Loucy (cell line): Measurements from ENCODE around the gene PPIC.
"Not testable (repeated sequence)": the region's sequence is repeated elsewhere in the genome, so short reads cannot be mapped to it uniquely, and the experiment has no call there.

ENCODE experiments used
- H2AFZ ChIP-seq: fragments of 200-600 bp; sonication (generic); 2 replicates; pipeline ENCODE4 v1.6.0; 2016; ENCODE audit warnings: antibody characterized with exemption, mild to moderate bottlenecking, low read length, moderate library complexity
- H3F3A ChIP-seq: fragments of 200-600 bp; 2 replicates; pipeline ENCODE4 v1.6.0; 2016; ENCODE audit warnings: antibody characterized with exemption, low read depth, mild to moderate bottlenecking
- H3K27me3 ChIP-seq: fragments of 200-600 bp; sonication (generic); 2 replicates; pipeline ENCODE4 v1.6.1; 2014; ENCODE audit warnings: low read length, mild to moderate bottlenecking; ENCODE audit not compliant: insufficient read depth, poor library complexity, severe bottlenecking
- H3K36me3 ChIP-seq: fragments of 200-600 bp; sonication (generic); 2 replicates; pipeline ENCODE4 v1.6.1; 2016; ENCODE audit warnings: low read length; ENCODE audit not compliant: insufficient read depth
- H3K4me1 ChIP-seq: fragments of 200-600 bp; sonication (generic); 2 replicates; pipeline ENCODE4 v1.5.1; 2014; ENCODE audit warnings: low read length, mild to moderate bottlenecking; ENCODE audit not compliant: insufficient read depth, poor library complexity, severe bottlenecking
- H3K4me2 ChIP-seq: fragments of 200-600 bp; sonication (generic); 2 replicates; pipeline ENCODE4 v1.6.0; 2014; ENCODE audit warnings: antibody characterized with exemption, low read length, low read depth, mild to moderate bottlenecking; ENCODE audit not compliant: poor library complexity, severe bottlenecking
- H3K4me3 ChIP-seq: fragments of 200-600 bp; sonication (generic); 2 replicates; pipeline ENCODE4 v1.5.1; 2014; ENCODE audit warnings: low read length, mild to moderate bottlenecking, mixed read lengths; ENCODE audit not compliant: poor library complexity, severe bottlenecking
- H3K79me2 ChIP-seq: fragments of 200-600 bp; sonication (generic); 2 replicates; pipeline ENCODE4 v1.6.1; 2014; ENCODE audit warnings: low read length; ENCODE audit not compliant: insufficient read depth
- H3K9ac ChIP-seq: fragments of 200-600 bp; sonication (generic); 2 replicates; pipeline ENCODE4 v1.6.0; 2014; ENCODE audit warnings: mild to moderate bottlenecking, low read depth, low read length, moderate library complexity; ENCODE audit not compliant: poor library complexity, severe bottlenecking
- H3K9me2 ChIP-seq: fragments of 200-600 bp; sonication (generic); replicated peaks from 2 replicates; pipeline ENCODE4 v1.6.1; 2016; ENCODE audit warnings: low read depth, low read length, mixed read lengths
- H3K9me3 ChIP-seq: fragments of 200-600 bp; sonication (generic); 2 replicates; pipeline ENCODE4 v1.6.1; 2014; ENCODE audit warnings: mild to moderate bottlenecking, antibody characterized with exemption, low read length, low read depth; ENCODE audit not compliant: insufficient read depth
- H4K20me1 ChIP-seq: fragments of 200-600 bp; sonication (generic); 2 replicates; pipeline ENCODE4 v1.6.0; 2014; ENCODE audit warnings: antibody characterized with exemption, low read length, mild to moderate bottlenecking; ENCODE audit not compliant: insufficient read depth, poor library complexity, severe bottlenecking
- EZH2phosphoT487 ChIP-seq: fragments of 200-600 bp; IDR thresholded peaks from 2 replicates; pipeline ENCODE4 v1.6.1; 2018; ENCODE audit warnings: antibody characterized with exemption, mild to moderate bottlenecking, moderate library complexity, borderline replicate concordance
- TF ChIP-seq, protein P1 (sequence below): fragments of 200-600 bp; sonication (generic); conservative IDR thresholded peaks from 2 replicates; pipeline ENCODE4 v1.5.1; 2014; ENCODE audit warnings: mild to moderate bottlenecking, antibody characterized with exemption, low read length

PPIC gene

DNA sequence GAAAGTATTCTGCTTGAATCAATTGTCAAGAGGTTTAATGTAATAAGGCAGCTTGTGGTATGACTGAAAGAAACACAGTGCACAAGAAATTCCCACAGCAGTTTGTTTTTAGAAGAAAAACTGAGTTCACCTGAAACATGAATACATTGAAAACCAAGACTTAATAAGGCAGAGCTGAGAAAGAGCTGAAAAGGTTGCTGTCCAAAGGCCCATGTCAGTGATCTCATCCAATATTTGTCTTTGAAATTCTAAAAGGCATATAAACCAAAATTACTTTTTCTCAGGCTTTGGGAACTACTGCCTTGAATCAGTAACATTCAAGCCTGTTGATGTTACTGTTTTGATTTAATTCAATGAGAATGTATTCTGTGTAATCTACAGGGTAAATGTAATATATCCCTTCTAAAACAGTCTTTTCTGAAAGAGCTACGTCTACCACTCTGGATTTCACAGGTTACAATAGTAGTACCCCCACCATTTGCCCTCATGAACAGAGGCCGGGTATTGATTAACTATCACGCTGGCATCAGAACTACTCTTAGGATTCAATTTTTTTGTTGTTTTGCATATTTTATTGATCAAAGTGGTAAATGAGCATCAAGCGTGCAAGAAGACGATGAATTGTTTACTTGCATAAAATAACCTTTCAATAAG lies 57.8 kb downstream of the PPIC start:
- H3K9ac ChIP-seq = no peak overlapping the region
- no peaks in the 10 kb centered on the region for H3K9me3 ChIP-seq
- H3K4me1 ChIP-seq = no peaks in the 10 kb centered on the region
- H3K79me2 ChIP-seq = no peaks in the 10 kb centered on the region
- H3F3A ChIP-seq = no peaks in the 10 kb centered on the region
- no peak overlapping the region for H2AFZ ChIP-seq
- no peak overlapping the region for H3K4me2 ChIP-seq
- no peaks in the 10 kb centered on the region for H3K36me3 ChIP-seq
- H3K4me3 ChIP-seq = no peak overlapping the region
- TF ChIP-seq, protein P1, sequence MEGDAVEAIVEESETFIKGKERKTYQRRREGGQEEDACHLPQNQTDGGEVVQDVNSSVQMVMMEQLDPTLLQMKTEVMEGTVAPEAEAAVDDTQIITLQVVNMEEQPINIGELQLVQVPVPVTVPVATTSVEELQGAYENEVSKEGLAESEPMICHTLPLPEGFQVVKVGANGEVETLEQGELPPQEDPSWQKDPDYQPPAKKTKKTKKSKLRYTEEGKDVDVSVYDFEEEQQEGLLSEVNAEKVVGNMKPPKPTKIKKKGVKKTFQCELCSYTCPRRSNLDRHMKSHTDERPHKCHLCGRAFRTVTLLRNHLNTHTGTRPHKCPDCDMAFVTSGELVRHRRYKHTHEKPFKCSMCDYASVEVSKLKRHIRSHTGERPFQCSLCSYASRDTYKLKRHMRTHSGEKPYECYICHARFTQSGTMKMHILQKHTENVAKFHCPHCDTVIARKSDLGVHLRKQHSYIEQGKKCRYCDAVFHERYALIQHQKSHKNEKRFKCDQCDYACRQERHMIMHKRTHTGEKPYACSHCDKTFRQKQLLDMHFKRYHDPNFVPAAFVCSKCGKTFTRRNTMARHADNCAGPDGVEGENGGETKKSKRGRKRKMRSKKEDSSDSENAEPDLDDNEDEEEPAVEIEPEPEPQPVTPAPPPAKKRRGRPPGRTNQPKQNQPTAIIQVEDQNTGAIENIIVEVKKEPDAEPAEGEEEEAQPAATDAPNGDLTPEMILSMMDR = no peak
- TF ChIP-seq EZH2phosphoT487 = no peak
- no peaks in the 10 kb centered on the region for H3K27me3 ChIP-seq
- H4K20me1 ChIP-seq = no peaks in the 10 kb centered on the region
- H3K9me2 ChIP-seq = no peaks in the 10 kb centered on the region

DNA sequence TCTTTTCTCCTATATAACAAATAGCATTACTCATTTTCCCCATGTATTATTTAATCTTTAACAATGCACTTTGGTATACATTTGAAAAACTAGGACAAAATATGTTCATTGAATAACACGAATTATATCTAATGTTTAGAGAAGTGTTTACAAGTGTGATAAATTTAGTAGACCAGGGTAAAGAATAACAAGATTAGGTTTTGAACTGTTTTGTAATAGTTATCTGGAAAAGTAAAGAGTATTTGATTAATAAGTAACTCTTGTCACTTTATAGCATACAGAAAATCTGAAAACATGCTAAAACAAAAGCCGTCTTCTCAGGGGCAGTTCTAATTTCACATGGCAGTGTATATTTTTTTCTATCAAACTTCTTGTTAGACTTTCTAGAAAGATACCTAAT lies 58.5 kb downstream of the PPIC start:
- Histone ChIP-seq H4K20me1 (no peaks in the 10 kb centered on the region), H3K9me3 (no peaks in the 10 kb centered on the region), H3K9me2 (no peaks in the 10 kb centered on the region), H3K4me2 (no peak overlapping the region), H2AFZ (no peak overlapping the region), H3K79me2 (no peaks in the 10 kb centered on the region), H3F3A (no peaks in the 10 kb centered on the region), H3K27me3 (no peaks in the 10 kb centered on the region), H3K4me3 (no peak overlapping the region), H3K36me3 (no peaks in the 10 kb centered on the region), H3K4me1 (no peaks in the 10 kb centered on the region), H3K9ac (no peak overlapping the region)
- TF ChIP-seq EZH2phosphoT487 = no peak
- TF ChIP-seq, protein P1 = no peak

DNA sequence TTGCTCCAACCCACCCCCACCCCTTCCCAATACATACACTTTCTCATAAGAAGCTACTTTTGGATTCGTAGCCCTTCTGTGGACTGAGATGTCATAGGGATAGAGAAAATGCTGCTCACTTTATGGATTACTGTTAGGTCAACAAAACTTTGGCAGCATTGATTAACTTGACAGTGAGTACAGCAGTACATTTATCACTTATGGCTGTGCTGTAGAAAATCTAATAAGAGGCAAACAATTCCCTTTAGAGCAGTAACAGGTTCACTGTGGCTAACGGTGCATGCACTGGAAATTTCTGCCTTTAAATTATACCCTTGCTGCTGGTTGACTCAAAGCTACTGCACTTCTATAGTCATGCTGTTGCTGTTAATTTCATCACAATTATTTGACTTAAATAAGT lies 59.2 kb downstream of the PPIC start:
- no peaks in the 10 kb centered on the region for H3K9me3 ChIP-seq
- H3K4me3 ChIP-seq = no peak overlapping the region
- no peaks in the 10 kb centered on the region for H4K20me1 ChIP-seq
- no peaks in the 10 kb centered on the region for H3K4me1 ChIP-seq
- H3K9me2 ChIP-seq = no peaks in the 10 kb centered on the region
- no peak overlapping the region for H2AFZ ChIP-seq
- H3K36me3 ChIP-seq = no peaks in the 10 kb centered on the region
- H3K4me2 ChIP-seq = no peak overlapping the region
- no peaks in the 10 kb centered on the region for H3K27me3 ChIP-seq
- TF ChIP-seq EZH2phosphoT487 = no peak
- TF ChIP-seq, protein P1 = no peak
- H3K79me2 ChIP-seq = no peaks in the 10 kb centered on the region
- H3F3A ChIP-seq = no peaks in the 10 kb centered on the region
- no peak overlapping the region for H3K9ac ChIP-seq

DNA sequence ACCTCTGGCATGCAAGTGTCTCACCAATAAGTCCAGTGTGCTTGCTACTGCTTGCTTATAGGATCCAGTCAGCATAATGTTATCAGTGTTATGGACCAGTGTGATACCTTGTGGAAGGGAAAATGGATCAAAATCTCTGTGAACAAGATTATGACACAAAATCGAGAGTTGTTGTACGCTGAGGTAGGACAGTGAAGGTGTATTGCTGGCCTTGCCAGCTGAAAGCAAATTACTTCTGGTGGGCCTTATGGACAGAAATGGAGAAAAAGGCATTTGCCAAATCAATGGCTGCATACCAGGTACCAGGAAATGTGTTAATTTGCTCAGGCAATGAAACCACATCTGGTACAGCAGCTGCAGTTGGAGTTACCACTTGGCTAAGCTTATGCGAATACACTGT lies 62.3 kb downstream of the PPIC start:
- H3K4me1 ChIP-seq, H4K20me1 ChIP-seq, H3K4me3 ChIP-seq, H3K9ac ChIP-seq, H3K4me2 ChIP-seq, H3K9me3 ChIP-seq, H2AFZ ChIP-seq, H3K9me2 ChIP-seq, H3K36me3 ChIP-seq, H3K79me2 ChIP-seq, H3F3A ChIP-seq, H3K27me3 ChIP-seq: not testable (repeated sequence)

DNA sequence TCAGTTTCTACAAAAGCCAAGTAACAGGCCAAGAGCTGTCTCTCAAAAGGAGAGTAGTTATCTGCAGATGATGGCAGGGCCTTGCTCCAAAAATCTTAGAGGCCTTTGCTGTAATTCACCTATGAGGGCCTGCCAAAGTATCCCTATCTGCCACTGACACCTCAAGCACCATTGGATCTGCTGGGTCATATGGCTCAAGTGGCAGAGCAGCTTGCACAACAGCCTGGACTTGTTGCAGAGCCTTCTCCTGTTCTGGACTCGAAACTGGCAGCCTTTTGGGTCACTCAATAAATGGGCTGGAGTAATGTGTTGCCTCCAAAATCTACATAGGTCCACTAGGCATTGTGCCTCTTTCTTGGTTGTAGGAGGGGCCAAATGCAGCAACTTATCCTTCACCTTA lies 62.8 kb downstream of the PPIC start:
- not testable (repeated sequence) for H3K4me1 ChIP-seq, H3K36me3 ChIP-seq, H3K9ac ChIP-seq, H2AFZ ChIP-seq, H3K9me2 ChIP-seq, H3K4me3 ChIP-seq, H3K27me3 ChIP-seq, H4K20me1 ChIP-seq, H3F3A ChIP-seq, H3K4me2 ChIP-seq, H3K9me3 ChIP-seq, H3K79me2 ChIP-seq
